AG09309 (cell line): ENCODE data around the gene MCOLN3.

Experiments
- DNase-seq: peaks from one replicate; pipeline ENCODE4 v3.0.0-alpha.2; 2010; ENCODE audit warnings: low read depth
- H3K4me3 ChIP-seq: 2 replicates; pipeline ENCODE4 v1.5.1; 2011; ENCODE audit warnings: mild to moderate bottlenecking, low read depth, low read length, moderate library complexity; ENCODE audit not compliant: control insufficient read depth
- TF ChIP-seq, protein P1 (sequence below): IDR thresholded peaks from 2 replicates; pipeline ENCODE4 v1.5.1; 2011; ENCODE audit warnings: mild to moderate bottlenecking, low read depth, low read length, inconsistent platforms; ENCODE audit not compliant: insufficient read depth, control insufficient read depth; ENCODE audit errors: missing control alignments

The MCOLN3 gene

GRCh38 chr1:85041793-85042192 lies 6.5 kb downstream of the MCOLN3 start:
- TF ChIP-seq, protein P1, sequence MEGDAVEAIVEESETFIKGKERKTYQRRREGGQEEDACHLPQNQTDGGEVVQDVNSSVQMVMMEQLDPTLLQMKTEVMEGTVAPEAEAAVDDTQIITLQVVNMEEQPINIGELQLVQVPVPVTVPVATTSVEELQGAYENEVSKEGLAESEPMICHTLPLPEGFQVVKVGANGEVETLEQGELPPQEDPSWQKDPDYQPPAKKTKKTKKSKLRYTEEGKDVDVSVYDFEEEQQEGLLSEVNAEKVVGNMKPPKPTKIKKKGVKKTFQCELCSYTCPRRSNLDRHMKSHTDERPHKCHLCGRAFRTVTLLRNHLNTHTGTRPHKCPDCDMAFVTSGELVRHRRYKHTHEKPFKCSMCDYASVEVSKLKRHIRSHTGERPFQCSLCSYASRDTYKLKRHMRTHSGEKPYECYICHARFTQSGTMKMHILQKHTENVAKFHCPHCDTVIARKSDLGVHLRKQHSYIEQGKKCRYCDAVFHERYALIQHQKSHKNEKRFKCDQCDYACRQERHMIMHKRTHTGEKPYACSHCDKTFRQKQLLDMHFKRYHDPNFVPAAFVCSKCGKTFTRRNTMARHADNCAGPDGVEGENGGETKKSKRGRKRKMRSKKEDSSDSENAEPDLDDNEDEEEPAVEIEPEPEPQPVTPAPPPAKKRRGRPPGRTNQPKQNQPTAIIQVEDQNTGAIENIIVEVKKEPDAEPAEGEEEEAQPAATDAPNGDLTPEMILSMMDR, result no peak
- H3K4me3 ChIP-seq, result no peak overlapping the region
- no peak for DNase-seq

- DNase-seq, result no peak
Measured at GRCh38 chr1:85033221-85033620, 15.1 kb downstream of the MCOLN3 start.

GRCh38 chr1:85030536-85030935 lies 17.8 kb downstream of the MCOLN3 start:
- TF ChIP-seq, protein P1, result no peak
- no peak for DNase-seq

More at GRCh38 chr1:85033221-85033620, 15.1 kb downstream of the MCOLN3 start:
- H3K4me3 ChIP-seq, result no peak overlapping the region
- TF ChIP-seq, protein P1, result no peak

DNA sequence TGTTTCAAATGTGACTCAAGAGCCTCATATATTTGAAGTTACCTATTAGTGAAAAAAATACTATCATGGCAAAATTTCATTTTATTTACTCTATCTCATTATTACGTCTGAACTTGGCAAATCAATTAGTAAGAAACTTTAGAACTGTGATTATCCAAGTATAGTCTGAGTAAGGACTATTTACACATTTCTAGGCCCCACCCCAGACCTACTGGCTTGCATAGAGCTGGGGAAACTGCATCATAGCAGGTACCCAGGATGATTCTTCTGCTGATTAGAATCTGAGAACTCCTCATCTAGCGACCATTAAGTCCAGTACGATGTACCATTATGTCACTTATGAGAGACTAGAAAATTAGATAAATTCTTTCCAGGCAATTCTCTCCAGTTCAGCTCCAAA lies 20.1 kb downstream of the MCOLN3 start:
- H3K4me3 ChIP-seq, result no peak overlapping the region
- TF ChIP-seq, protein P1, result no peak
- DNase-seq, result no peak

More at GRCh38 chr1:85030536-85030935, 17.8 kb downstream of the MCOLN3 start:
- H3K4me3 ChIP-seq, result no peak overlapping the region

- no peak overlapping the region for H3K4me3 ChIP-seq
- TF ChIP-seq, protein P1, result peak; percentile 26
- DNase-seq, result no peak
Measured at GRCh38 chr1:85027242-85027983, 20.9 kb downstream of the MCOLN3 start.

DNA sequence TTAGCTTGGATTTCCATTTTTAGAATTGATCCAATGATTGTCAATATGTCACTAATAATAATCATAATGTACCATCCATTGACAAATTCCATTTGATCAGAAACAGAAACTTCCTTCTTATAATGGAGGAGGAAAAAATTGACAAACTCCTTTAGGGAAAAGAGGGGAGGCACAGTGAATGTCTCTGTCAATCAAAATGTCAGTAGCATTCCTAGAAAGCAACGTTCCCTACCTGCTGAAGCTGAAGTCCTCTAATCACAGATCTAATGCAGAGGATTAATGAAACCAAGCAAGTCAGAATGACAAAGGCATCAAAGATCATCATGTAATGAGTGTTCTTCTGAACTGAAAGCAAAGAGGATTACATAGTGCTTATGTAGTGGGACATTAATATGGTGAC lies 22.4 kb downstream of the MCOLN3 start:
- TF ChIP-seq, protein P1, result no peak
- DNase-seq, result no peak
- H3K4me3 ChIP-seq, result no peak overlapping the region
